Smooth muscle cell (in vitro differentiated cells): ENCODE results near the gene CACNA1D. TPM values are rescaled to one million over a fixed set of nuclear protein-coding genes. Genes with fewer than 3 reads are reported as not detected.

Experiments
- DNase-seq: peaks from one replicate; lab custom pipeline; 2025; ENCODE audit not compliant: unreplicated experiment; lab: John Stamatoyannopoulos, UW
- H2AFZ ChIP-seq: fragments of 200-600 bp; sonication (generic); 2 replicates; pipeline ENCODE4 v1.6.0; 2016; ENCODE audit warnings: antibody characterized with exemption, low read depth, mild to moderate bottlenecking
- H3F3A ChIP-seq: fragments of 200-600 bp; sonication (generic); 2 replicates; pipeline ENCODE4 v1.6.0; 2017; ENCODE audit warnings: antibody characterized with exemption, low read depth
- H3K27ac ChIP-seq: fragments of 200-600 bp; sonication (generic); 2 replicates; pipeline ENCODE4 v1.5.1; 2016; ENCODE audit warnings: low read depth, mild to moderate bottlenecking
- H3K27me3 ChIP-seq: fragments of 200-600 bp; sonication (generic); 2 replicates; pipeline ENCODE4 v1.6.1; 2016; ENCODE audit warnings: low read depth, mild to moderate bottlenecking
- H3K36me3 ChIP-seq: fragments of 200-600 bp; sonication (generic); 2 replicates; pipeline ENCODE4 v1.5.1; 2016; ENCODE audit warnings: low read depth
- H3K4me1 ChIP-seq: fragments of 200-600 bp; sonication (generic); 2 replicates; pipeline ENCODE4 v1.5.1; 2016; ENCODE audit warnings: low read depth
- H3K4me2 ChIP-seq: fragments of 200-600 bp; sonication (generic); 2 replicates; pipeline ENCODE4 v1.6.0; 2016; ENCODE audit warnings: mild to moderate bottlenecking
- H3K4me3 ChIP-seq: fragments of 200-600 bp; sonication (generic); 2 replicates; pipeline ENCODE4 v1.5.1; 2016; ENCODE audit warnings: mild to moderate bottlenecking
- H3K79me2 ChIP-seq: fragments of 200-600 bp; sonication (generic); 2 replicates; pipeline ENCODE4 v1.6.0; 2016; ENCODE audit warnings: low read depth, mild to moderate bottlenecking
- H3K9ac ChIP-seq: fragments of 200-600 bp; sonication (generic); 2 replicates; pipeline ENCODE4 v1.6.0; 2016; ENCODE audit warnings: low read depth
- H3K9me3 ChIP-seq: fragments of 200-600 bp; sonication (generic); replicated peaks from 2 replicates; pipeline ENCODE4 v1.5.1; 2016; ENCODE audit warnings: low read depth
- H4K20me1 ChIP-seq: fragments of 200-600 bp; sonication (generic); 2 replicates; pipeline ENCODE4 v1.6.0; 2016; ENCODE audit warnings: low read depth
- CTCF ChIP-seq: fragments of 200-600 bp; sonication (generic); IDR thresholded peaks from 2 replicates; pipeline ENCODE4 v1.5.1; 2017; ENCODE audit warnings: borderline replicate concordance, mild to moderate bottlenecking, antibody characterized with exemption; ENCODE audit not compliant: insufficient read depth, poor library complexity, severe bottlenecking
- WGBS: methylation state at CpG from one replicate; pipeline ENCODE4 v1.1.7; 2016; ENCODE audit warnings: low lambda C conversion rate; 5-methylcytosine and 5-hydroxymethylcytosine counted together
- polyA plus RNA-seq: library from polyadenylated mRNA; unstranded; fragments of >200 nt; fragmentation: Nextera tagmentation; extraction: Ambion mirVana; gene quantifications from 2 replicates; pipeline ENCODE4 v1.2.1, GENCODE V29; 2016
- total RNA-seq: library from RNA; depleted of rRNA; stranded (reverse); fragments of >200 nt; gene quantifications from 2 replicates; pipeline ENCODE4 v1.2.3, GENCODE V29; 2014

The CACNA1D gene
- total and polyA plus RNA-seq, 2 experiments from 2014 or later = 0.63 to 1.4 TPM

- Histone ChIP-seq H3K27ac (no peak overlapping the region), H3K27me3 (no peaks in the 10 kb centered on the region), H3K36me3 (no peaks in the 10 kb centered on the region), H2AFZ (no peak overlapping the region), H3K4me2 (peak overlapping the region; percentile 65), H4K20me1 (no peaks in the 10 kb centered on the region), H3K4me3 (no peak overlapping the region), H3F3A (no peaks in the 10 kb centered on the region), H3K9ac (no peak overlapping the region), H3K4me1 (peaks cover 4% of the 10 kb centered on the region), H3K9me3 (no peaks in the 10 kb centered on the region), H3K79me2 (no peaks in the 10 kb centered on the region)
- no peak for TF ChIP-seq CTCF
- no peak for DNase-seq
- WGBS = 48% methylated on average over 4 of the region's 4 CpGs
Measured at GRCh38 chr3:53588122-53588521, 93.7 kb downstream of the CACNA1D start.

GRCh38 chr3:53589201-53589600, 94.8 kb downstream of the CACNA1D start:
- Histone ChIP-seq H3K4me1 (peaks cover 4% of the 10 kb centered on the region), H3K79me2 (no peaks in the 10 kb centered on the region), H2AFZ (no peak overlapping the region), H4K20me1 (no peaks in the 10 kb centered on the region), H3F3A (no peaks in the 10 kb centered on the region), H3K36me3 (no peaks in the 10 kb centered on the region), H3K9ac (no peak overlapping the region), H3K9me3 (no peaks in the 10 kb centered on the region), H3K4me3 (no peak overlapping the region), H3K4me2 (no peak overlapping the region), H3K27me3 (no peaks in the 10 kb centered on the region), H3K27ac (no peak overlapping the region)
- 94% methylated on average over 12 of the region's 12 CpGs for WGBS
- DNase-seq = no peak
- no peak for TF ChIP-seq CTCF

GRCh38 chr3:53589806-53590205, 95.4 kb downstream of the CACNA1D start:
- Histone ChIP-seq H3K9me3 (no peaks in the 10 kb centered on the region), H3F3A (no peaks in the 10 kb centered on the region), H3K4me2 (no peak overlapping the region), H3K9ac (no peak overlapping the region), H3K79me2 (no peaks in the 10 kb centered on the region), H3K4me1 (peaks cover 4% of the 10 kb centered on the region), H3K4me3 (no peak overlapping the region), H3K27me3 (no peaks in the 10 kb centered on the region), H4K20me1 (no peaks in the 10 kb centered on the region), H2AFZ (no peak overlapping the region), H3K27ac (no peak overlapping the region), H3K36me3 (no peaks in the 10 kb centered on the region)
- TF ChIP-seq CTCF = no peak
- DNase-seq = no peak

GRCh38 chr3:53590606-53591005, 96.2 kb downstream of the CACNA1D start:
- Histone ChIP-seq H3F3A (no peaks in the 10 kb centered on the region), H3K9ac (no peak overlapping the region), H3K27me3 (no peaks in the 10 kb centered on the region), H3K4me1 (peaks cover 4% of the 10 kb centered on the region), H3K4me2 (no peak overlapping the region), H3K79me2 (no peaks in the 10 kb centered on the region), H4K20me1 (no peaks in the 10 kb centered on the region), H3K36me3 (no peaks in the 10 kb centered on the region), H2AFZ (no peak overlapping the region), H3K9me3 (no peaks in the 10 kb centered on the region), H3K27ac (no peak overlapping the region), H3K4me3 (no peak overlapping the region)
- 96% methylated on average over 8 of the region's 8 CpGs for WGBS
- DNase-seq = no peak
- no peak for TF ChIP-seq CTCF
